MCF 10A (cell line): ENCODE data around the gene TFDP1. TPM values are rescaled to one million over a fixed set of nuclear protein-coding genes. Genes with fewer than 3 reads are reported as not detected.

Experiments
- BruUV-seq: library from RNA; stranded (reverse); fragments of 400-500 nt; replicated peaks from 2 replicates; lab custom pipeline; 2021; lab: Mats Ljungman, UMichigan
- CTCF ChIA-PET: fragments of 300-600 bp; sonication (Branson Sonifier 250); formaldehyde crosslinking; extraction: SDS; loops from one replicate; lab custom pipeline; 2021; ENCODE audit warnings: antibody characterized with exemption, inconsistent platforms; lab: Yijun Ruan, JAX
- POLR2A ChIA-PET: fragments of 300-600, 350-650 bp; sonication (Branson Sonifier 250); formaldehyde crosslinking; extraction: SDS; loops from one replicate; lab custom pipeline; 2020; ENCODE audit warnings: antibody characterized with exemption, inconsistent platforms; lab: Yijun Ruan, JAX
- DNase-seq: peaks from one replicate; pipeline ENCODE4 v3.0.0-alpha.2; 2018; ENCODE audit not compliant: unreplicated experiment
- H3K27ac Mint-ChIP-seq: one replicate; pipeline ENCODE4 v1.8.0; 2022; ENCODE audit warnings: mild to moderate bottlenecking, low read depth, mixed read lengths; ENCODE audit not compliant: unreplicated experiment
- H3K27me3 Mint-ChIP-seq: one replicate; pipeline ENCODE4 v1.8.0; 2022; ENCODE audit warnings: mixed read lengths; ENCODE audit not compliant: insufficient read depth, unreplicated experiment
- H3K36me3 Mint-ChIP-seq: one replicate; pipeline ENCODE4 v1.8.0; 2022; ENCODE audit warnings: mild to moderate bottlenecking, moderate library complexity, mixed read lengths; ENCODE audit not compliant: insufficient read depth, unreplicated experiment
- H3K4me1 Mint-ChIP-seq: one replicate; pipeline ENCODE4 v1.8.0; 2022; ENCODE audit warnings: mixed read lengths; ENCODE audit not compliant: insufficient read depth, unreplicated experiment
- H3K4me3 Mint-ChIP-seq: one replicate; pipeline ENCODE4 v1.8.0; 2022; ENCODE audit warnings: mild to moderate bottlenecking, moderate library complexity, mixed read lengths; ENCODE audit not compliant: unreplicated experiment
- H3K9me3 Mint-ChIP-seq: one replicate; pipeline ENCODE4 v1.8.0; 2022; ENCODE audit warnings: mixed read lengths; ENCODE audit not compliant: unreplicated experiment
- intact Hi-C: fragments of 100-400 bp; cut with micrococcal nuclease; formaldehyde crosslinking; loops from 2 replicates; pipeline ENCODE4 v1.14.1; 2022
- total RNA-seq: library from RNA; stranded (reverse); gene quantifications from 2 replicates; pipeline ENCODE4 v1.2.3, GENCODE V29; 2022
- TF ChIP-seq, protein P1 (sequence below): fragments of 200-600 bp; IDR thresholded peaks from one replicate; pipeline ENCODE4 v1.8.0; 2022; ENCODE audit warnings: antibody characterized with exemption, mild to moderate bottlenecking; ENCODE audit not compliant: unreplicated experiment

TFDP1 gene
- total RNA-seq, 1 experiment from 2014 or later, result 100 TPM

DNA sequence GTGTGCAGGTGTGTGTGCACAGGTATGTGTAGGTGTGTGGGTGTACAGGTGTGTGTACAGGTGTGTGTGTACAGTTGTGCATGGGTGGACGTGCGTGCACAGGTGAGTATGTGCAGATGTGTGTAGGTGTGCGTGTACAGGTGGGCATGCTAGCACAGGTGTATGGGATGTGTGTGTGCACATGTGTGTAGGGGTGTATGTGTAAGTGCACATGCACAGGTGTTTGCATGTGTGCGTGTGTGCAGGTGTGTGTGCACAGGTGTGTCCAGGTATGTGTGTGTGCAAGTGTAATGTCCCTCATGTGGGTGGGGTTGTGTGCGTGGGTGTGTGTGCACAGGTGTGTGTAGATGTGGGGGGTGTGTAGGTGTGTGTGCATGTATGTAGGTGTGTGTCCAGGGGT is 27.5 kb upstream of the TFDP1 start:
- intact Hi-C loops, result no loop called here
- ChIA-PET POLR2A (no interaction called here), CTCF (interaction anchor here (0.8 to 1.0 kb wide), 2 partner anchors 31 to 61 kb away, joined by 3 to 4 read pairs; no protein-coding TSS in a partner anchor)
- no peak overlapping the region for H3K27ac Mint-ChIP-seq
- H3K4me3 Mint-ChIP-seq, result no peak overlapping the region
- BruUV-seq, result no TSS peak
- H3K36me3 Mint-ChIP-seq, result peaks cover 26% of the 10 kb centered on the region
- TF ChIP-seq, protein P1, sequence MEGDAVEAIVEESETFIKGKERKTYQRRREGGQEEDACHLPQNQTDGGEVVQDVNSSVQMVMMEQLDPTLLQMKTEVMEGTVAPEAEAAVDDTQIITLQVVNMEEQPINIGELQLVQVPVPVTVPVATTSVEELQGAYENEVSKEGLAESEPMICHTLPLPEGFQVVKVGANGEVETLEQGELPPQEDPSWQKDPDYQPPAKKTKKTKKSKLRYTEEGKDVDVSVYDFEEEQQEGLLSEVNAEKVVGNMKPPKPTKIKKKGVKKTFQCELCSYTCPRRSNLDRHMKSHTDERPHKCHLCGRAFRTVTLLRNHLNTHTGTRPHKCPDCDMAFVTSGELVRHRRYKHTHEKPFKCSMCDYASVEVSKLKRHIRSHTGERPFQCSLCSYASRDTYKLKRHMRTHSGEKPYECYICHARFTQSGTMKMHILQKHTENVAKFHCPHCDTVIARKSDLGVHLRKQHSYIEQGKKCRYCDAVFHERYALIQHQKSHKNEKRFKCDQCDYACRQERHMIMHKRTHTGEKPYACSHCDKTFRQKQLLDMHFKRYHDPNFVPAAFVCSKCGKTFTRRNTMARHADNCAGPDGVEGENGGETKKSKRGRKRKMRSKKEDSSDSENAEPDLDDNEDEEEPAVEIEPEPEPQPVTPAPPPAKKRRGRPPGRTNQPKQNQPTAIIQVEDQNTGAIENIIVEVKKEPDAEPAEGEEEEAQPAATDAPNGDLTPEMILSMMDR, result no peak
- no peak for DNase-seq
- peaks cover 5% of the 10 kb centered on the region for H3K4me1 Mint-ChIP-seq
- no peaks in the 10 kb centered on the region for H3K9me3 Mint-ChIP-seq
- no peaks in the 10 kb centered on the region for H3K27me3 Mint-ChIP-seq

DNA sequence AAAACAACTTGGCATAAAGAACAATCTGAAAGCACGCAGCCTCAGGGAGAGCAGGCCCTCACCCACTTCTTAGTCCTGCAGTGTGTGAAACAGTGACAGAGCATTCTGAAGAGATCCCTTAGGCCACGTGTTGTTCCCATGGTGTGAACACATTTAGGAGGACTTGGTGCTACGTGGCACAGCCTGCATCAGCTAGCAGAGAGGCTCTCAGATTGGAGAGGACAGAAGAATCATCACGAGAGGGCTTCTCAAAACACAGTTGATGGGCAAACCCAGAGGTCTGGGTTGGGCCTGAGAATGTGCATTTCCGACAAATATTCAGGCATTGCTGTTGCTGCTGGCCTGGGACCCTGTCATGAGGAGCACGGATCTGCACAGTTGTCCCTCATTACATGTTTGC is 26.1 kb upstream of the TFDP1 start:
- BruUV-seq, result no TSS peak
- TF ChIP-seq, protein P1, result no peak

DNA sequence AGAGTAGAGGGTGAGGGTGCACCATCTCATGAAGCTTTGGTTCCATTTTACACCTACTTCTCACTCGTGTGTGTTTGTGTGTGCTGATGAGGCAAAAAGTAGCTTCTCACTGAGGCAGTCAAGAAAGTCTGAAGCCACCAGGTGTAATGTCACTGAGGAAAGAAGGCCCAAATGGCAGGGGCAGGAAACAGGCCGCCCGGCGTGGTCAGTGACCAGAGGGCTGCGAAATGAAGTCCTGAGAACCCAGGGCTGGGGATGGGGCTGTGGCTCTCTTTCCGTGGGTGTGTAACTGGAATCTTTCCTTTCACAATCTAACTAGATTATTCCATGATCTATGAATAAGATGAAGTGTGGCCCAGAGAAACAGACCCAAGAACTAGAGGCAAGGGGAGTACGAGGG is 25.5 kb upstream of the TFDP1 start:
- CTCF ChIA-PET, result no interaction called here
- H3K9me3 Mint-ChIP-seq, result no peaks in the 10 kb centered on the region
- TF ChIP-seq, protein P1, result no peak

More for the DNA sequence above, 26.1 kb upstream of the TFDP1 start:
- no peak for DNase-seq
- POLR2A ChIA-PET, result no interaction called here
- Mint-ChIP-seq H3K9me3 (no peaks in the 10 kb centered on the region), H3K36me3 (peaks cover 21% of the 10 kb centered on the region), H3K4me3 (no peak overlapping the region), H3K27ac (no peak overlapping the region), H3K27me3 (no peaks in the 10 kb centered on the region), H3K4me1 (peaks cover 5% of the 10 kb centered on the region)
- intact Hi-C loops, result no loop called here
- CTCF ChIA-PET, result no interaction called here

DNA sequence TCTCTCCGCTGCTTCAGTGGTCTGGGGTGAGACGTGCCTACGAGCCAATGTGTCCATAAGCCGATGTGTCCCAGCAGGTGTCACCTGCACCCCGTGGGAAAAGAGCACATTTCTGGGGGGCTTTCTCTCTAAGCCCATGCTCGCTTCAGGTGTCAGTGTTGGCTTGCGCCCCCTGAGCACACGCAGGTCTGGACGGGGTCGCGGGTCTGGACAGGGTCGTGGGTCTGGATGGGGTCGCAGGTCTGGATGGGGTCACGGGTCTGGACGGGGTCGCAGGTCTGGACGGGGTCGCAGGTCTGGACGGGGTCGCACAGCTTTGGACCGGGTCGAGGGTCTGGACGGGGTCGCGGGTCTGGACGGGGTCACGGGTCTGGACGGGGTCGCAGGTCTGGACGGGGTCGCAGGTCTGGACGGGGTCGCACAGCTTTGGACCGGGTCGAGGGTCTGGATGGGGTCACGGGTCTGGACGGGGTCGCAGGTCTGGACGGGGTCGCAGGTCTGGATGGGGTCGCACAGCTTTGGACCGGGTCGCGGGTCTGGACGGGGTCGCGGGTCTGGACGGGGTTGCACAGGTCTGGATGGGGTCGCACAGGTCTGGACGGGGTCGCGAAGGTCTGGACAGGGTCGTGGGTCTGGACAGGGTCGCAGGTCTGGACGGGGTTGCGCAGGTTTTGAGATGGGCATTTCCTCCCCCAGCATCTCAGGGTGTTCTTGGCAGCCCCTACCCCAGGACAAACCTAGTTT is 24.5 kb upstream of the TFDP1 start:
- CTCF ChIA-PET, result no interaction called here
- H3K4me1 Mint-ChIP-seq, result peaks cover 5% of the 10 kb centered on the region
- BruUV-seq, result no TSS peak
- H3K27ac Mint-ChIP-seq, result no peak overlapping the region
- TF ChIP-seq, protein P1, result no peak
- no peaks in the 10 kb centered on the region for H3K9me3 Mint-ChIP-seq
- intact Hi-C loops, result no loop called here
- no peak for DNase-seq
- no peak overlapping the region for H3K4me3 Mint-ChIP-seq
- POLR2A ChIA-PET, result interaction anchor here (0.6 to 0.9 kb wide), 2 partner anchors 8 to 67 kb away, joined by 3 to 4 read pairs; no protein-coding TSS in a partner anchor
- peaks cover 10% of the 10 kb centered on the region for H3K36me3 Mint-ChIP-seq
- H3K27me3 Mint-ChIP-seq, result no peaks in the 10 kb centered on the region

More for the DNA sequence above, 25.5 kb upstream of the TFDP1 start:
- Mint-ChIP-seq H3K4me1 (peaks cover 5% of the 10 kb centered on the region), H3K27ac (no peak overlapping the region), H3K4me3 (no peak overlapping the region), H3K27me3 (no peaks in the 10 kb centered on the region), H3K36me3 (peaks cover 20% of the 10 kb centered on the region)
- POLR2A ChIA-PET, result interaction anchor here (0.9 kb wide), 1 partner anchor 66 kb away, joined by 3 read pairs; no protein-coding TSS in a partner anchor
- no peak for DNase-seq
- intact Hi-C loops, result no loop called here
- BruUV-seq, result no TSS peak
